Stimulated activated CD4-positive, alpha-beta T cell treated with anti-CD3 and anti-CD28 coated beads, Interleukin-12 subunit alpha, Interleukin-12 subunit beta, amount 100 ng/mL, for 48 hours (primary cell): Measurements from ENCODE around the gene KYAT1.
"Not testable (repeated sequence)": the region's sequence is repeated elsewhere in the genome, so short reads cannot be mapped to it uniquely, and the experiment has no call there.

Experiments used
- DNase-seq, 3 donors: peaks; one replicate each; pipeline ENCODE4 v3.0.0-alpha.2; 2020; ENCODE audit warnings: low read depth in 2 of 3, low spot score in 1 of 3

The KYAT1 gene

GRCh38 chr9:128886211-128886891 lies 4.6 kb upstream of the KYAT1 start:
- no peak for DNase-seq

DNA sequence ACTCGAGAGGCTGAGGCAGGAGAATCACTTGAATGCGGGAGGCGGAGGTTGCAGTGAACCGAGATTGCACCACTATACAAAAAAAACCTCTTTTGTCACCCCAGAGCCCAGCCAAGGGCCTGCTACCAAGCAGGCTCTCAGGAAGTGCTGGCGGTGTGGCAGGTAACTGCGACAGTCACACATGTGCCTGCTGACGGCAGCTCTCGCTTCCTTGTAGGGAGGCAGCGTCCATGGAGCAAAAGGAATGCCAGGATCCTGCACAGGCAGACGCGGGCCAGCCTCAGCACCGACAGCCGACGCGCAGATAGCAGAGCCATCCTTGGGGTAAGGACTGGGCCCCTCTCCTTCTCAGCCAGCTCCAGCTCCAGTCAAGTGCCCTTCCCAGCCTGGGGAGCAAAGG lies 4.0 kb upstream of the KYAT1 start:
- no peak for DNase-seq

DNA sequence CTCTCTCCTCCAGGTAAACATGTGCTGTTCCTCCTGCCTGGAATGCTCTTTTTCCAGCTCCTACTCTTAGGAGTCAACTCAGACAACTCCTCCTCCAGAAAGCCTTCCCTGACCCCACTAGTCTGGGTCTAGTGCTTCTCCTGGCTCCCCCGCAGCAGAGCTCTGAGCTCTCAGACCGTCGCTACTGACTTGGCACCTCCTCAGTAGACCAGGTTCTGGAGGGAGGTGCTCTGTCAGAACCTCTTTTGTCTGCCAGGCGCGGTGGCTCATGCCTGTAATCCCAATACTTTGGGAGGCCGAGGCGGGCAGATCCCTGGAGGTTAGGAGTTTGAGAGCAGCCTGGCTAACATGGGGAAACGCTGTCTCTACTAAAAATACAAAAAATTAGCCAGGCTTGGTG lies 3.6 kb upstream of the KYAT1 start:
- no peak for DNase-seq

GRCh38 chr9:128884164-128884563 lies 2.4 kb upstream of the KYAT1 start:
- DNase-seq: no peak

GRCh38 chr9:128882677-128883603 lies 1.2 kb upstream of the KYAT1 start:
- DNase-seq: no peak

DNA sequence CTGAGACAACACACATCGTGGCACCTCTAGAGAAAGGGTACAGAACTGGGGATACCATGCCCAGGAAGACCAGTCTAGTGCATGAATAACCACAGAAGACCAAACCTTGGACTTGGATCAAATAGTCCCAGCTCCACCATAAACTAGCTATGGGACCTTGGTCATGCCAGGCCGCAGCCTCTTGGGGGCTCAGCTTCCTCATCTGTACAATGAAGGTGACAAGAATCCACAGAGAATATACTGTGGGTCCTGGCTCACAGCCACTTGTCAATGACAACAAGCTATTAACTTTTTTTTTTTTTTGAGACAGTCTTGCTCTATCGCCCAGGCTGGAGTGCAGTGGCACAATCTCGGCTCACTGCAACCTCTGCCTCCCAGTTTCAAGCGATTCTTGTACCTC lies 3.9 kb downstream of the KYAT1 start:
- no peak for DNase-seq

- DNase-seq: not testable (repeated sequence)
These were observed 10.8 kb downstream of the KYAT1 start for GRCh38 chr9:128870941-128871265.

- no peak for DNase-seq
These were observed 11.4 kb downstream of the KYAT1 start for GRCh38 chr9:128870128-128870940.

GRCh38 chr9:128863647-128864046 lies 18.1 kb downstream of the KYAT1 start:
- DNase-seq: peak; percentile 75 to 92 (median 78)

GRCh38 chr9:128862401-128862851 lies 19.3 kb downstream of the KYAT1 start:
- DNase-seq: no peak

DNA sequence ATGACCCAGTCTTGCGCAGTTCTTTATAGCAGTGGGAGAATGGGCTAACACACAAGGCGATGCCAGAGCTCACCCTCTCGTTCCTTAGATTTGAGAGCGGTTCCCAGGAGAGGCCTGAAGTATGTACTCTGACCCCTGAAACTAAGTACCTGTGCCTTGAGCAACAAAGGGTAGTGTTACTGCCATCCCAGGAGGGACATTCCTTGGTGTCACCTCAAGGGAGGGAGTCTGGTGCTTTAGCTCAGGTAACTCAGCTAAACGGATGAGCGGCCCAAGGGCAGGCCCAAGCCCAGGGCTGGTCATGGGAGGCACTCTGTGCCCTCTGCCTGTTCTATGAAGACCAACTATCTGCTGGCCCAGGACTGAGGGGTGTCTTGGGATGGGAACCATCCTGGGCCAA lies 20.2 kb downstream of the KYAT1 start:
- DNase-seq: no peak

DNA sequence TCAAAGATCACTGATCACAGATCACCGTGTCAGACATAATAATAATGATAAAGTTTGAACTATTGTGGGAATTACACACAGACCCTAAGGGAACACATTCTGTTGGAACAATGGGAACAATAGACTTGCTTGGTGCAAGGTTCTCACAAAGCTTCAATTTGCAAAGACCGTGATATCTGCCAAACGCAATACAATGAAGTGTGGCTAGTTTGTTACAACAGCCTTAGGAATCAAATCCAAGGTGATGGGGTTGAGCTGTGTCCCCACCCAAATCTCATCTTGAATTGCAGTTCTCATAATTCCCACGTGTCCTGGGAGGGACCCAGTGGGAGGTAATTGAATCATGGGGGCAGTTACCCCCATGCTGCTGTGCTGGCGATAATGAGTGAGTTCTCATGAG lies 20.8 kb downstream of the KYAT1 start:
- DNase-seq: no peak

- not testable (repeated sequence) for DNase-seq
These were observed 23.3 kb downstream of the KYAT1 start for GRCh38 chr9:128858476-128858875.

GRCh38 chr9:128854454-128854853 lies 27.3 kb downstream of the KYAT1 start:
- not testable (repeated sequence) for DNase-seq

GRCh38 chr9:128852646-128853045 lies 29.1 kb downstream of the KYAT1 start:
- not testable (repeated sequence) for DNase-seq

GRCh38 chr9:128851779-128852600 lies 29.8 kb downstream of the KYAT1 start:
- peak in 1 of 3 donors; percentile 20 for DNase-seq

GRCh38 chr9:128851024-128851423 lies 30.7 kb downstream of the KYAT1 start:
- DNase-seq: not testable (repeated sequence)

GRCh38 chr9:128847803-128848202 lies 33.9 kb downstream of the KYAT1 start:
- DNase-seq: no peak

DNA sequence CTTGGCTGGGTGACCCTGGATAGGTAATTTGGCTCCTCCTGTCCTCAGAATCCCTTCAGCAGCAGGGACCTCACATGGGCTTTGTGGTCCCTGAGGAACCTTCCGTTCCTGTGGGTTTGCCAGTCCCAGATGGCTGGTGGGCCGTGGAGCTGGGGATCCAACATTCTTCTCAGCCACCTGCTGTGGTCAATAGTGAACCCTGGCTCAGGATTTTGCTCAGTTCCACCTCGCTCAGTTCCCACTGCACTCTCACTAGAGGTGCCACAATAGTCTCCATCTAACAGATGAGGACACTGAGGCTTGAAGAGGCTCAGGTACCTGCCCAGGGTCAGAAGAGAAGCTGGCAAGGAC lies 35.1 kb downstream of the KYAT1 start:
- no peak for DNase-seq

- no peak for DNase-seq
These were observed 36.4 kb downstream of the KYAT1 start for GRCh38 chr9:128845186-128845931.
